ENCODE results near the gene TIGD3.

Gene TIGD3

GRCh38 chr11:65311170-65311678 lies 43.3 kb upstream of the TIGD3 start:
- Histone ChIP-seq H3K4me2 (peak overlapping the region; percentile 77 to 99 (median 96)), H4K20me1 (peaks cover 4 to 15% (median 6%) of the 10 kb centered on the region in 11 experiments), H3K27ac (peak overlapping the region in 9 of 11 experiments; percentile 29 to 89 (median 83); a peak in 14 of 22 replicates), H3K27me3 (no peaks in the 10 kb centered on the region), H3K36me3 (peaks cover 0 to 10% (median 0%) of the 10 kb centered on the region in 11 experiments; a peak in 6 of 22 replicates), H3K4me1 (peaks cover 67 to 87% (median 84%) of the 10 kb centered on the region in 10 experiments), H3K9me3 (replicated peaks in 1 of 11) (no peaks in the 10 kb centered on the region), H3K4me3 (peak overlapping the region in 5 of 10 experiments; percentile 15 to 51 (median 40); a peak in 5 of 20 replicates), H3K9ac (peak overlapping the region in 8 of 11 experiments; percentile 48 to 75 (median 58); a peak in 11 of 22 replicates)
- no peak for TF ChIP-seq Cebpa-rat (IDR thresholded peaks at IDR 0.05)

- Histone ChIP-seq H3K9ac (peak within 1 kb of the TSS; percentile 81 to 97 (median 87)), H4K20me1 (peaks cover 31 to 49% (median 41%) of the 10 kb centered on the region in 11 experiments), H3K4me2 (peak within 1 kb of the TSS; percentile 90 to 99 (median 96)), H3K4me1 (peaks cover 51 to 86% (median 82%) of the 10 kb centered on the region in 10 experiments), H3K27me3 (no peaks in the 10 kb centered on the region), H3K36me3 (peaks cover 0 to 34% (median 9%) of the 10 kb centered on the region in 11 experiments; a peak in 17 of 22 replicates), H3K27ac (peak within 1 kb of the TSS; percentile 28 to 95 (median 86); a peak in 21 of 22 replicates), H3K4me3 (peak within 1 kb of the TSS; percentile 80 to 99 (median 94)), H3K9me3 (replicated peaks in 1 of 11) (no peaks in the 10 kb centered on the region)
- no peak for TF ChIP-seq Cebpa-rat (IDR thresholded peaks at IDR 0.05)
These were observed 39.9 kb upstream of the TIGD3 start, which contains the start of gene CDC42EP2 for GRCh38 chr11:65314501-65315203. TSS of gene CDC42EP2 (plus strand) at chr11:65314866. CDS start at chr11:65320899, 6,033 bp downstream.

- no peaks in the 10 kb centered on the region for H3K9me3 ChIP-seq (replicated peaks in 1 of 11)
- H3K27ac ChIP-seq: peak overlapping the region; percentile 28 to 95 (median 86); a peak in 21 of 22 replicates
- peak overlapping the region; percentile 81 to 97 (median 87) for H3K9ac ChIP-seq
- H3K4me2 ChIP-seq: peak overlapping the region; percentile 90 to 99 (median 96)
- TF ChIP-seq Cebpa-rat (IDR thresholded peaks at IDR 0.05): no peak
- H4K20me1 ChIP-seq: peaks cover 35 to 56% (median 47%) of the 10 kb centered on the region in 11 experiments
- H3K4me3 ChIP-seq: peak overlapping the region; percentile 80 to 99 (median 94)
- peaks cover 0 to 41% (median 16%) of the 10 kb centered on the region in 11 experiments; a peak in 21 of 22 replicates for H3K36me3 ChIP-seq
- H3K27me3 ChIP-seq: no peaks in the 10 kb centered on the region
- H3K4me1 ChIP-seq: peaks cover 48 to 85% (median 80%) of the 10 kb centered on the region in 10 experiments
These were observed 39.2 kb upstream of the TIGD3 start for GRCh38 chr11:65315204-65315865.

- no peaks in the 10 kb centered on the region for H3K9me3 ChIP-seq (replicated peaks in 1 of 11)
- H3K4me2 ChIP-seq: peak overlapping the region; percentile 90 to 99 (median 96)
- no peaks in the 10 kb centered on the region for H3K27me3 ChIP-seq
- peaks cover 48 to 85% (median 76%) of the 10 kb centered on the region in 10 experiments for H3K4me1 ChIP-seq
- no peak for TF ChIP-seq Cebpa-rat (IDR thresholded peaks at IDR 0.05)
- peak overlapping the region in 10 of 11 experiments; percentile 75 to 95 (median 88); a peak in 19 of 22 replicates for H3K27ac ChIP-seq
- peaks cover 4 to 46% (median 21%) of the 10 kb centered on the region in 11 experiments for H3K36me3 ChIP-seq
- peaks cover 40 to 61% (median 52%) of the 10 kb centered on the region in 11 experiments for H4K20me1 ChIP-seq
- H3K4me3 ChIP-seq: peak overlapping the region; percentile 80 to 99 (median 94)
- H3K9ac ChIP-seq: peak overlapping the region; percentile 81 to 97 (median 87)
These were observed 38.7 kb upstream of the TIGD3 start for GRCh38 chr11:65315866-65316226.

- H3K9me3 ChIP-seq (replicated peaks in 1 of 11): no peaks in the 10 kb centered on the region
- no peaks in the 10 kb centered on the region for H3K27me3 ChIP-seq
- peak overlapping the region in 8 of 11 experiments; percentile 76 to 95 (median 90); a peak in 13 of 22 replicates for H3K27ac ChIP-seq
- peaks cover 10 to 52% (median 27%) of the 10 kb centered on the region in 11 experiments for H3K36me3 ChIP-seq
- peak overlapping the region; percentile 80 to 99 (median 94) for H3K4me3 ChIP-seq
- H3K4me2 ChIP-seq: peak overlapping the region; percentile 90 to 99 (median 96)
- TF ChIP-seq Cebpa-rat (IDR thresholded peaks at IDR 0.05): no peak
- peak overlapping the region; percentile 81 to 97 (median 87) for H3K9ac ChIP-seq
- peaks cover 46 to 67% (median 58%) of the 10 kb centered on the region in 11 experiments for H4K20me1 ChIP-seq
- H3K4me1 ChIP-seq: peaks cover 42 to 79% (median 72%) of the 10 kb centered on the region in 10 experiments
These were observed 38.1 kb upstream of the TIGD3 start for GRCh38 chr11:65316227-65317024.

GRCh38 chr11:65317025-65317786 lies 37.3 kb upstream of the TIGD3 start:
- Histone ChIP-seq H3K27ac (peak overlapping the region in 4 of 11 experiments; percentile 2 to 94 (median 64); a peak in 4 of 22 replicates), H3K4me2 (peak overlapping the region; percentile 90 to 99 (median 96)), H4K20me1 (peaks cover 54 to 75% (median 66%) of the 10 kb centered on the region in 11 experiments), H3K27me3 (no peaks in the 10 kb centered on the region), H3K4me3 (peak overlapping the region in 9 of 10 experiments; percentile 80 to 99 (median 94); a peak in 18 of 20 replicates), H3K4me1 (peaks cover 36 to 71% (median 65%) of the 10 kb centered on the region in 10 experiments), H3K9me3 (replicated peaks in 1 of 11) (no peaks in the 10 kb centered on the region), H3K9ac (peak overlapping the region; percentile 81 to 97 (median 87)), H3K36me3 (peaks cover 18 to 60% (median 35%) of the 10 kb centered on the region in 11 experiments)
- no peak for TF ChIP-seq Cebpa-rat (IDR thresholded peaks at IDR 0.05)

- no peak for TF ChIP-seq Cebpa-rat (IDR thresholded peaks at IDR 0.05)
- H3K27ac ChIP-seq: no peak overlapping the region
- peaks cover 61 to 98% (median 87%) of the 10 kb centered on the region in 11 experiments for H4K20me1 ChIP-seq
These were observed 34.0 kb upstream of the TIGD3 start for GRCh38 chr11:65320386-65321075.

More at GRCh38 chr11:65320386-65321075, 34.0 kb upstream of the TIGD3 start:
- peaks cover 24 to 48% (median 43%) of the 10 kb centered on the region in 10 experiments for H3K4me1 ChIP-seq
- no peak overlapping the region for H3K4me3 ChIP-seq
- H3K36me3 ChIP-seq: peaks cover 20 to 90% (median 53%) of the 10 kb centered on the region in 11 experiments
- no peaks in the 10 kb centered on the region for H3K9me3 ChIP-seq (replicated peaks in 1 of 11)
- H3K27me3 ChIP-seq: no peaks in the 10 kb centered on the region
- 0 out of 22 replicates have a peak overlapping the region, but pooled peaks of 2 of the 11 experiments have one; percentile 14 to 23 for H3K9ac ChIP-seq
- H3K4me2 ChIP-seq: peak overlapping the region in 4 of 11 experiments; percentile 2 to 51 (median 25); a peak in 3 of 22 replicates

All from BLaER1 treated with 17β-estradiol and CSF1 and Interleukin-3, amounts not matched to agents 10 nM and 100 nM (cell line).